ENCODE measurements around the gene FGD6.

GRCh38 chr12:95207407-95207806 is 9.9 kb downstream of the FGD6 start:
- TF ChIP-seq CTCF (IDR thresholded peaks at IDR 0.05; ENCODE audit: low read length), result no peak
- TF ChIP-seq EZH2 (IDR thresholded peaks at IDR 0.05; ENCODE audit: borderline replicate concordance, low read length), result no peak
